ENCODE data around the gene PBXIP1.

PBXIP1 gene

DNA sequence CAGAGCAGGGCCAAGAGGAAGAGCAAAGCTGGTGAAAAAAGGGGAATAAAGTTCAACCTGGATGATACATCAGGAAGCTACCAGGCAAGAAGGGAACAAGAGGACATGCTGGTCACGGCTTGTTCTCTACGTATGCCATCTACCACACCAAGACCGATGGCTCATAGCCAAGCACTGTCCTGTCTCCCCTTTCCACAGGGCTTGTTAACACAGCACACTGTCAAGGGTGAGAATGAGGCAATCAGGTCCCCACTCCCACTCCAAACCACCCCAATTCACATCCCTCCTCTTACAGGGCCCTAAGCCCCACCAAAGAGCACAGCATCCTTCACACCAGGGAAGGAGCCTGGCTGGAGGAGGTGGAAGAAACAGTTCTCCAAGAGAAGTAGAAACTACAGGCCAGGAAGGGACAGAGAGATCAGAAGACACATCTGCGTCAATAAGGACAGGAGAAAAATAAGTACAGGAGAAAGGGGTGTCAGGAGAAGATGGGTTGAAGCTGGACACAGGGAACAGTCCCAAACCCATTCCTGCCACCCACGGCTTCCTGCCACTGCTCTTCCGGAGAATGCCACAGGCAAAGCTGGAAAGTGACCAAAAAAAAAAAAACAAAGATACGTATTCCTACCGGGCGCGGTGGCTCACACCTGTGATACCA, 15.6 kb upstream of the PBXIP1 start:
- H3K4me3 Mint-ChIP-seq = peak overlapping the region; percentile 27
- H3K27me3 Mint-ChIP-seq = no peaks in the 10 kb centered on the region
- no peaks in the 10 kb centered on the region for H3K9me3 Mint-ChIP-seq
- peaks cover 33% of the 10 kb centered on the region for H3K4me1 Mint-ChIP-seq (ENCODE audit: low read depth)
- peak overlapping the region; percentile 88 for H3K27ac Mint-ChIP-seq
- H3K36me3 Mint-ChIP-seq (ENCODE audit: low read depth) = peaks cover 52% of the 10 kb centered on the region
- no peak for DNase-seq

DNA sequence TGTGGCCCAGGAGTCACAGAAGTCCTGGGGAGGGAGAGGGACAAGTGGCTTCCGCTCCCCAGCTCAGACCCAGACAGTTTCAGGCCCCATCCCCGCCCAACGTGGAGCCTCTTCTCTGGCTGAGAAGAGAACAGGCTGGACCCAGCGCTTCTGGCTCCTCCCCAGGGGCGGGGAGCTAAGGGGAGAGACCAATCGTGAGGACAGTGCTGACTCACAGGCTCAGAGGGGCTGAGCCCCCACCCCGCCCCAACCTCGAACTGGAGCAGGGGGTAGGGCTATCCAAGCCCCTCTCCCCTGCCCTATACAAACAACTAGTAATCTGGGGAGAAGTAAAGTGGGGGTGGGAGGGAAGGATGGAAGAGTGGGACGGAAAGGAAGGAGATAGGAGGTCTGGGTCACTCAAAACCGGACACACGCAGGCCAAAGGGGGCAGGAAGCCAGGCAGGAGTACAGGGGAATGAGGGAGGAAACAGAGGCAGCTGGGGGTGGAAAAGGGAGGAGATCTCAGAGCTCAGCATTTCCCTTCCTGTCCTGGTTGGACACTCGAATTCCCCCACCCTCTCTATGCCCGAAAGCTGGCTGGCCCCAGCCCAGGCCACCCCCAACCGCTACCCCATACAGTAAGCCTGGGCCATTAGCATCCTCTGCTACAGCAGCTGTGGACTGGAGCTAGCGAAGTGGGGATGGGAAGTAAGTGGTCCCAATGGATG, 14.9 kb upstream of the PBXIP1 start, which contains the start of gene SHC1:
SHC1 (minus strand) TSS at position 117 of the 710 bp plus-strand sequence. CDS start 221 bp downstream, outside the sequence.
- H3K27me3 Mint-ChIP-seq = no peaks in the 10 kb centered on the region
- H3K27ac Mint-ChIP-seq = peak within 1 kb of the TSS; percentile 88
- DNase-seq = peak; percentile 54
- H3K36me3 Mint-ChIP-seq (ENCODE audit: low read depth) = peaks cover 59% of the 10 kb centered on the region
- H3K9me3 Mint-ChIP-seq = no peaks in the 10 kb centered on the region
- H3K4me3 Mint-ChIP-seq = peak within 1 kb of the TSS; percentile 40
- H3K4me1 Mint-ChIP-seq (ENCODE audit: low read depth) = peaks cover 33% of the 10 kb centered on the region

DNA sequence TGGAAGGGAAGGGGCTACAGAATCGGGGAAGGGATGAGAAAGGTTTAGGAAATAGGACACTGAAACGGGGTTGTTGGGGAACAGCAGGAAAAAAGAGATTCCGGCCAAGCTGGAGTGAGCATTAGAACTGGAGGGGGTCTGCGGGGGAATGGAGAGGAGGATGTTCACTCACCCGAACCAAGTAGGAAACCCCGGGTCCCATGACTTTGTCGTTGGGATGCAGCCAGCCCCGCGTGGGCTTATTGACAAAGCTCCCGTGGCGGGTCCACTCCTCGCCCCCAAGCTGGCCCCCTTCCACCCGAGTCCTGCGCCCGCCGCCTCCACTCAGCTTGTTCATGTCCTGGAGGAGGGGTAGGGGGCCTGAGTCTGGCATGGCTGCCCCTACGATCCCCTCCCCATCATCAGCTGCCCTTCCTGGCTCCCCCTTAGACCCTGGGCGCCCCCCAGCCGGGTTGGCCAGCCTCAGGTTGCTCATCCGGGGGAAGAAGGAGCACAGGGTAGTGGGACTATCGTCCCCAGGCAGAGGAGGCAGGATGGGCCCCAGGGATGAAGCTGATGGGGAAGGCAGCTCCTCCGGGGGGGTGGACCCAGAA, 14.1 kb upstream of the PBXIP1 start:
- Mint-ChIP-seq H3K27me3 (no peaks in the 10 kb centered on the region), H3K9me3 (no peaks in the 10 kb centered on the region), H3K4me3 (no peak overlapping the region), H3K4me1 (ENCODE audit: low read depth) (peaks cover 33% of the 10 kb centered on the region), H3K27ac (peak overlapping the region; percentile 88), H3K36me3 (ENCODE audit: low read depth) (peaks cover 66% of the 10 kb centered on the region)
- DNase-seq = no peak

DNA sequence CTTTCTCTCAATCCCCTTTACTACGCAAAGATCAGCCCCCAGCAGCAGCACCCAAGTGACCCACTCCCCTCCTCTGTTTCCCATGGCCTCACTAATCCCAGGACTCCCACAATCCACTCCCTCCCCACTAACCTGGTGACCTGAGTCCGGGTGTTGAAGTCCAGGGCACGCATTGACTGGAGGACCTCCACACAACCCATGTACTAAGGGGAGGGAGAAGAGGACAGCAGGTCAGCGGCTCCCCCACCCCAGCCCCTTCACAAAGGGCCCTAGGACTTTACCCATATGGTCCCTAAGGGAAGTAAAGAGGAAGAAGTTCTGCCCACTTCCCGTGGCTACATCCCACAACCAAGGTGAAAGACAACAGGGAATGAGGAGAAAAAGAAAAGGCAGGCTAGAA, 13.3 kb upstream of the PBXIP1 start:
- no peak overlapping the region for H3K4me3 Mint-ChIP-seq
- DNase-seq = no peak
- peaks cover 74% of the 10 kb centered on the region for H3K36me3 Mint-ChIP-seq (ENCODE audit: low read depth)
- H3K27ac Mint-ChIP-seq = peak overlapping the region; percentile 85
- H3K4me1 Mint-ChIP-seq (ENCODE audit: low read depth) = peaks cover 36% of the 10 kb centered on the region
- H3K27me3 Mint-ChIP-seq = no peaks in the 10 kb centered on the region
- no peaks in the 10 kb centered on the region for H3K9me3 Mint-ChIP-seq

DNA sequence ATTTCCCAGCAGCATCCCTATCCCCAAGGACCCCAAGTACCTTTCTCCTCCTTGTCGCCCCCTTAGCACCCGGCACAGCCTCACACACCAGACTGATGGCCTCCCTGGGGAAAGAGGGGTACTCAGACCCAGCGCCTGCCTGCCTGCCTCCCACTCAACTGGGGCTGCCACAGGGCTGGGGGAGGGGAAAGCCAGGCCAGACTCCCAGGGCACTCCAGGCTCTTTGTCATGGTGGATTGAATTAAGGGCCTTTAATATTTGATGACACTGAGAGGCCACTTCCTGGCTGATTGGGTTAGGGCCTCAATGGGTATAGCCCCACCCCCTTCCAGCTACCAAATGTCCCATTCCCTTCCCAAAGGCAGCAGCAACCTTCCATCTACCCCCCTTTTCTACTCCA, 12.8 kb upstream of the PBXIP1 start:
- H3K4me3 Mint-ChIP-seq = no peak overlapping the region
- H3K9me3 Mint-ChIP-seq = no peaks in the 10 kb centered on the region
- H3K4me1 Mint-ChIP-seq (ENCODE audit: low read depth) = peaks cover 40% of the 10 kb centered on the region
- peak overlapping the region; percentile 85 for H3K27ac Mint-ChIP-seq
- H3K27me3 Mint-ChIP-seq = no peaks in the 10 kb centered on the region
- peaks cover 79% of the 10 kb centered on the region for H3K36me3 Mint-ChIP-seq (ENCODE audit: low read depth)
- no peak for DNase-seq

DNA sequence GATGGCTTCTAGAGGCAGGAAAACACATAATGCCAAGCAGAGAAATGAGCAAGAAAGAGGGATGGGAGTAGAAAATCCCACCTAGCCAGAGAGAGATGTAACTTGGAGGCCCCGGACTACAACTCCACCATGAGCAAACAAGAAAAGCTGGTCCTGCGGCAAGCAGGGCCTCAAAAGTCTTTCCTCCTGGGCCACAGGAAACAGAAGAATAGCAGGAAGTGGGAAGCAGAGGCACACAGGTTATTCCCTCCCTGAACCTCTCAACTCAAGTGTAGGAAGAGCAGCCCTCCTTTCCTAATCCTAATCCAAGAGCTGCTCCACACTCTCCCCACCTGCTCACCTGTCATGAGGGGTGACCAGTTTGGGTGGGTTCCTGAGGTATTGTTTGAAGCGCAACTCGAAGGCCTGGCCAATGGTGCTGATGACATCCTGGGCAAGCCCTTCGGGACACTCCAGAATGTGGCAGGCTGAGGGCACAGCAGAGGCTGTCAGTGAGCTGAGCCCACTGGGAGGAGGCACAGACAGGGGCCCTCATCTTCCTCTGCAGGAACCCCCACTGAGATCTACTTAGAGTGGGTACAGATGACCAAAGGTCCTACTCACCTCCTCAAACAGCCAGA, 11.5 kb upstream of the PBXIP1 start:
- DNase-seq = no peak
- Mint-ChIP-seq H3K36me3 (ENCODE audit: low read depth) (peaks cover 87% of the 10 kb centered on the region), H3K27ac (peak overlapping the region; percentile 68), H3K9me3 (no peaks in the 10 kb centered on the region), H3K27me3 (no peaks in the 10 kb centered on the region), H3K4me1 (ENCODE audit: low read depth) (peaks cover 46% of the 10 kb centered on the region), H3K4me3 (no peak overlapping the region)

DNA sequence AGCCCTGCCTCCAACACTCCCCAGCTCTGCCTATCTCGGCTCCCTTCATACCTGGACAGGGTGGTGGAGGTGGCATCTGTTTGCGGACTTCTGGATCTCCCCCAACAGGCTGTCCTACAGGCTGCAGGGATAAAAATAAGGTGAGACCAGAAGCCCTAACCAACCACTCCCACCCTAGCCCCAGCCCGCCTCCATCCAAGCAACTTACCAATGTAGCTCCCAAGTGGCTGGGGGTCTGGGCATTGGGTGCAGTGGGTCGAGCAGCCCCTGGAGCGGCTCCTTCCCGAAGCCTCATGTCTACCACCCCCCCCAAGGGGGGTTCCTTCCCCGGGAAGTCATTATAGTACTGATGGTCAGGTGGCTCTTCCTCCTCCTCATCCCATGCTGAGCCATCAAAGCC, 10.2 kb upstream of the PBXIP1 start:
- Mint-ChIP-seq H3K36me3 (ENCODE audit: low read depth) (peaks cover 83% of the 10 kb centered on the region), H3K4me3 (no peak overlapping the region), H3K9me3 (no peaks in the 10 kb centered on the region), H3K4me1 (ENCODE audit: low read depth) (peaks cover 36% of the 10 kb centered on the region), H3K27me3 (no peaks in the 10 kb centered on the region), H3K27ac (peak overlapping the region; percentile 29)
- no peak for DNase-seq

DNA sequence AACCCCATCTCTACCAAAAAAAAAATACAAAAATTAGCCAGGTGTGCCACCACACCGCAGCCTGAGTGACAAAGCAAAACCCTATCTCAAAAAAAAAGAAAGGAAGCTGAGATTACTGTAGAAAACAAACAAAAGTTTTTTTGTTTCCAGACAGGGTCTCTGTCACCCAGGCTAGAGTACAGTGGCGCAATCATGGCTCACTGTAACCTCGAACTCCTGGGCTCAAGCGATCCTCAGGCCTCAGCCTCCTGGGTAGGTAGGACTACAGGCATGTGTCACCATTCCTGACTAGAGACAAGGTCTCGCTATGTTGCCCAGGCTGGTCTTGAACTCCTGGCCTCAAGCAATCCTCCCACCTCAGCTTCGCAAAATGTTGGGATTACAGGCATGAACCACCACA, 8.5 kb upstream of the PBXIP1 start:
- DNase-seq = no peak
- Mint-ChIP-seq H3K9me3 (no peaks in the 10 kb centered on the region), H3K27ac (peak overlapping the region; percentile 85), H3K36me3 (ENCODE audit: low read depth) (peaks cover 90% of the 10 kb centered on the region), H3K4me1 (ENCODE audit: low read depth) (peaks cover 39% of the 10 kb centered on the region), H3K27me3 (no peaks in the 10 kb centered on the region), H3K4me3 (no peak overlapping the region)

DNA sequence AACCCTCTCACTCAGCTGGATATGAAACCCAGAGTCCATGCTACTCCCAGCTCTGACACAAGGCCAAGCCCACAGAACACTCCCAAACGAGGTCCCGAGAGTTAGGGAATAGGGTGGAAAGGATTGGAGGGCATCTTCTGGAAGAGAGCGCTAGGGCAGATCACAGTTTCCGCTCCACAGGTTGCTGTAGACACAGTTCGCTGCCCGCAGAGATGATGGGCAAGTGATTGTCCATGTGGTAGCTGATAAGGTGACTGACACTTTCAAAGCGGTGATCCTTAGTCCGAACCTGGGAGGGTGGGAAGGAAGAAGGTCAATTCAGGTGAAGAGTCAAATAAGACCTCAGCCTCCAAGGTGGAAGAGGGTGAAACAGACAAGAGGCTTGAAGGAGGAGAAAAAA, 7.7 kb upstream of the PBXIP1 start:
- H3K4me3 Mint-ChIP-seq = no peak overlapping the region
- no peak for DNase-seq
- H3K27ac Mint-ChIP-seq = peak overlapping the region; percentile 85
- no peaks in the 10 kb centered on the region for H3K9me3 Mint-ChIP-seq
- H3K27me3 Mint-ChIP-seq = no peaks in the 10 kb centered on the region
- H3K4me1 Mint-ChIP-seq (ENCODE audit: low read depth) = peaks cover 34% of the 10 kb centered on the region
- peaks cover 88% of the 10 kb centered on the region for H3K36me3 Mint-ChIP-seq (ENCODE audit: low read depth)

DNA sequence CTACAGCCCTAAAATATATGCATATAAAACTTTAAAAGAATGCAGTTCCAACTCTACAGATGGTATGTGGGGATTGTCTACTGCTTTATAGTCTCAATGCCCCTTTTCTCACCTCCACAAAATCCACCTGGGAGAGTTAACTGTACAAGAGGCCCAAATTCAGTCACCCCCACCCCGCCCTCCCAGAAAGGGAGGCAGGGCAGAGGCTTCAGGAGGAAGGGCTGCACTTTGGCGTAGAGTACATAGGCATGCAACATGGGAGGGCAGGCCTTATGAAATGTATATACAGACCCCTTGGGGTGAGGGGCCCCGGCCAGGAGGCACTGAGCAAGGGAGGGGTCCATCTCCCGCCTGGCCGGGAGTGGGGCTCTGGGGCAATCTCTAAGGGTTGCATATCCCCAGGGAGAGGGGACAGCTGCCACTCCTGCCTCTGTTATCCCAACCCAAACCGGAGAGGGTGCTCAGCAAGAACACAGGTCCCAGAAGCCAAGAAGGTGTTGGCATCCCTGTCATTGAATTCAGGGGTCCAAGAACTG, 7.0 kb upstream of the PBXIP1 start:
- Mint-ChIP-seq H3K27me3 (no peaks in the 10 kb centered on the region), H3K4me1 (ENCODE audit: low read depth) (peaks cover 40% of the 10 kb centered on the region), H3K4me3 (peak overlapping the region; percentile 96), H3K27ac (peak overlapping the region; percentile 96), H3K9me3 (no peaks in the 10 kb centered on the region), H3K36me3 (ENCODE audit: low read depth) (peaks cover 88% of the 10 kb centered on the region)
- peak; percentile 28 for DNase-seq

DNA sequence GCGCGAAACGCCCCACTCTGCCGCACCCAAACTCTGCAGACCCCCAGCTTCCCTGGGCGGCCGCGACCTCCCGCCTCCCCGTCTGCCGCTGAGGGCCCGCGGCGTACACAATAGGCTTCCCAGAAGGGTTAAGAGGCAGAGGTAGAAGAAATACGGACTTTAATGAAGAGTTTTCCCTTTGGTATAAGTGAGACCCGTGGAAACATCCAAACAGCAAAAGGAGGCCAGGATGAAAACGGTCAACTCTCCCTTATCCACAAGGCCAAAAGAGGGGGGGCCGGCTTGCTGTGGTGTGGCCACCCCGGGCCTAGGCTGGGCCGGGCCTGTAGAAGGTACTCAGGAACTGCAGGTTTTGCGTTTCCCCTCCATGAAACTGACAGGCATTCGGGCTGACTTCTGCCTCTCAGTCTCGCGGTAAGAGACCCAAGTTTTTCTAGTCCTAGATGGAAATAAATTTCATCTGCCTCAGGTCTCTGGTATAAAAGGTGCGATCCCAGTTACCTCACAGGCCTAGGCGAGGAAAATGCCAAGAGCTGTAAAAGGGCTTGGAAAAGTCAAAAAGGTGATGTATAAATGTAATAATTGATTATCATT, 6.4 kb upstream of the PBXIP1 start:
- peaks cover 88% of the 10 kb centered on the region for H3K36me3 Mint-ChIP-seq (ENCODE audit: low read depth)
- H3K9me3 Mint-ChIP-seq = no peaks in the 10 kb centered on the region
- peaks cover 44% of the 10 kb centered on the region for H3K4me1 Mint-ChIP-seq (ENCODE audit: low read depth)
- DNase-seq = no peak
- no peaks in the 10 kb centered on the region for H3K27me3 Mint-ChIP-seq
- peak overlapping the region; percentile 96 for H3K27ac Mint-ChIP-seq
- peak overlapping the region; percentile 96 for H3K4me3 Mint-ChIP-seq

DNA sequence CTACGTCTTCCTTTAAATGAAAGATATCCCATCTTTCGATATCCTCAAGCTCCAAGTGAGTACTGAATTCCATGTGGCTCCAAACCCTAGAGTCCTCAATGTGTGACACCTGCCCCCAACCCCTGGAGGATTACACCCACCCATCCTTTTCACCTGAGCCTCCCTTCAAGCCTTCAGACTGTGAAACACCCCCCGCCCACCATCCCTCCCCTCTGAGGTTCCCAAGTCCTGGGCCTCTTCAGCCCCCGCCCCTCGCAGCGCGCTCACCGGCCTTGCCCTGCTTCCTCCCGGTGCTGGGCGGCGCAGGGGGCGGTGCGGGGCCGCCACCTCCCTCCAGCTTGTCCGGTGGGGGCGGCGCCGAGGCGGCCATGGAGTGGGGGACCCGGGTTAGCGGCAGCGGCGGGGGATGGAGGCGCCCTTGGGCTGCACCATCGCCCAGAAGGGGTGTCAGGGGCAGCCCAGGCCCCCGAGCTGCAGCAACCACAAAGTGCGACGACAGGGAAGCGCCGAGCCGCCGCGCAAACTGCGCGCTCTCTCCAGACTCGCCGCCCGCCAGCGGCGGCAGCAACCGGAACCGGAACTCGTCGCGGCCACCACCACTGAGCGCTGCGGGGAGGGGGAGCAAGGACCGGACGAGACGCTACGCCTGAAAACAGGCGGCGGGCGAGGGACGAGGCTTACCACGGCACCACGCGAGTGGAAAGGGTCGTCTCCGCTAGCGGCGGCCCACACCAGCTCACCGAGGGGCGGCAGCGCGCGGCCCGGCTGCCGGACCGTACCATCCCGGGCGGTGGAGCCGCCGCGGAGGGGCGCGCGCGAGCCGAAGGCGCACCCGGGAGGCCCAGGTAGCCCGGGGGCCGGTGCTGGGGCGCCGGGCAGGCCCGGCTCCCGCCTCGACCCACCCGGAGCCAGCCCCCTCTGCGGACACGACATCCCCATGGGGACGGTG, 5.6 kb upstream of the PBXIP1 start, which contains the start of gene PYGO2:
PYGO2 (minus strand) TSS at position 576 of the 949 bp plus-strand sequence; CDS start at position 370, 206 bp downstream.
- peaks cover 83% of the 10 kb centered on the region for H3K36me3 Mint-ChIP-seq (ENCODE audit: low read depth)
- peaks cover 51% of the 10 kb centered on the region for H3K4me1 Mint-ChIP-seq (ENCODE audit: low read depth)
- no peaks in the 10 kb centered on the region for H3K27me3 Mint-ChIP-seq
- peak within 1 kb of the TSS; percentile 96 for H3K4me3 Mint-ChIP-seq
- peak; percentile 91 for DNase-seq
- H3K27ac Mint-ChIP-seq = peak within 1 kb of the TSS; percentile 96
- H3K9me3 Mint-ChIP-seq = no peaks in the 10 kb centered on the region

DNA sequence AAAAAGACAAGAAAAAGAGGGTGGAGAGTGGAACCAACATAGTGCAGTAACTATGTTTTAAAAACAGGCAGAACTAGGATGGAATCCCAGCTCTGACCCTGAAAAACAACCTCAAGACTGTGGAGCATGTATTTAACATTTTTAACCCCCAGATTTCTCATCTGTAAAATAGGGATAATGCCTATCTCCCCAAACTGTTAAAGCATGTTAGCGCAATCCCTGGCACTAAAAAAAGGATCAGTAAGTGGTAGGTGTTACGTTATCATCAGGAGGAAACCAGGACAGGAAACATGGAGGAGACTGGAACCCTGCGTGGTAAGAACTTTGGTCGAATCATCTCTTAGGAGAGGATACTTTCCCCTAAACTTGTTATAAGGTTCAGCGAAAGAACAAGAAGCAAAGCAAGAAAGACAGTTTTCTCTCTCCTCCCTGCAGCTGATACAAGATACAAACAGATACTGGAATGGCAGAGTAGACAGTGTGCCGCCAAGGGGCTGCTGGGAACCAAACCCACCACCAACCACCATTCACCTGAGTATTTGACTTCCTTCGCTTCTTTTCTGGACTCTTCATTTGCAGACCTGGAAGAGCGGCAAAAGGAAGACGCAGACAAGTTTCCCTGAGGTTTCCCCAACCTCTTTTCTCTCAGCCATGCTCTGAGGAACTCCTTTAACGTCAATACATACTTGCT, 4.7 kb upstream of the PBXIP1 start:
- H3K27ac Mint-ChIP-seq = peak overlapping the region; percentile 94
- peak; percentile 29 for DNase-seq
- H3K4me3 Mint-ChIP-seq = peak overlapping the region; percentile 96
- no peaks in the 10 kb centered on the region for H3K27me3 Mint-ChIP-seq
- H3K4me1 Mint-ChIP-seq (ENCODE audit: low read depth) = peaks cover 60% of the 10 kb centered on the region
- peaks cover 74% of the 10 kb centered on the region for H3K36me3 Mint-ChIP-seq (ENCODE audit: low read depth)
- no peaks in the 10 kb centered on the region for H3K9me3 Mint-ChIP-seq
